MV-4-11 (cell line): ENCODE results near the gene ARHGAP45.
"Not testable (repeated sequence)": the region's sequence is repeated elsewhere in the genome, so short reads cannot be mapped to it uniquely, and the experiment has no call there.

ENCODE experiments used
- DNase-seq: peaks from one replicate; lab custom pipeline; 2025; lab: John Stamatoyannopoulos, UW

Gene ARHGAP45

GRCh38 chr19:1066748-1067340 is at the start of gene ARHGAP45:
ARHGAP45 (plus strand) TSS chr19:1067167; CDS start chr19:1067406, 239 bp downstream.
- peak; percentile 82 for DNase-seq

- DNase-seq = no peak
Measured at GRCh38 chr19:1017906-1018305, 49.1 kb upstream of the ARHGAP45 start.

GRCh38 chr19:1018393-1018792 is 48.6 kb upstream of the ARHGAP45 start:
- no peak for DNase-seq

- DNase-seq = no peak
Measured at GRCh38 chr19:1018932-1019615, 47.9 kb upstream of the ARHGAP45 start.

- DNase-seq = no peak
Measured at GRCh38 chr19:1019616-1019961, 47.4 kb upstream of the ARHGAP45 start.

- no peak for DNase-seq
Measured at GRCh38 chr19:1019980-1020867, 46.7 kb upstream of the ARHGAP45 start.

GRCh38 chr19:1020868-1021425 is 46.0 kb upstream of the ARHGAP45 start, which contains the start of gene TMEM259:
TMEM259 (minus strand) TSS chr19:1021123; CDS start chr19:1020996, 127 bp downstream.
- peak; percentile 96 for DNase-seq

- not testable (repeated sequence) for DNase-seq
Measured at GRCh38 chr19:1023883-1024188, 43.1 kb upstream of the ARHGAP45 start.

GRCh38 chr19:1025080-1025479 is 41.9 kb upstream of the ARHGAP45 start:
- not testable (repeated sequence) for DNase-seq

GRCh38 chr19:1025960-1026782 is 40.8 kb upstream of the ARHGAP45 start, which contains the start of gene CNN2:
CNN2 (plus strand) TSS chr19:1026608; CDS start chr19:1026662, 54 bp downstream.
- peak; percentile 69 for DNase-seq

- DNase-seq = peak; percentile 57
Measured at GRCh38 chr19:1026783-1027649, 40.0 kb upstream of the ARHGAP45 start.

- no peak for DNase-seq
Measured at GRCh38 chr19:1027650-1028061, 39.3 kb upstream of the ARHGAP45 start.

- DNase-seq = peak; percentile 45
Measured at GRCh38 chr19:1028062-1028926, 38.7 kb upstream of the ARHGAP45 start.

GRCh38 chr19:1032264-1032867 is 34.6 kb upstream of the ARHGAP45 start:
- no peak for DNase-seq

- no peak for DNase-seq
Measured at GRCh38 chr19:1035998-1036621, 30.9 kb upstream of the ARHGAP45 start.

GRCh38 chr19:1037621-1038064 is 29.3 kb upstream of the ARHGAP45 start:
- no peak for DNase-seq

- DNase-seq = no peak
Measured at GRCh38 chr19:1038978-1039645, 27.9 kb upstream of the ARHGAP45 start.
